H1 (cell line): ENCODE results near the gene ATP11A. TPM values are rescaled to one million over a fixed set of nuclear protein-coding genes. Genes with fewer than 3 reads are reported as not detected.

Experiments used
- CTCF ChIA-PET: fragments of 300-600 bp; sonication (Branson Sonifier 250); formaldehyde crosslinking; loops from one replicate; lab custom pipeline; 2021; ENCODE audit not compliant: partially characterized antibody; lab: Charles Lee
- POLR2A ChIA-PET: fragments of 300-600 bp; sonication (Branson Sonifier 250); formaldehyde crosslinking; loops from one replicate; lab custom pipeline; 2021; ENCODE audit warnings: inconsistent platforms; ENCODE audit not compliant: partially characterized antibody; lab: Charles Lee
- DNase-seq, 2 experiments: peaks; one replicate each; pipeline versions ENCODE4 v3.0.0 to v3.0.0-alpha.2; 2010 to 2022; ENCODE audit warnings: low spot score in 2 of 2, low read depth in 1 of 2, mixed read lengths in 1 of 2
- FAIRE-seq: peaks from 2 replicates; lab custom pipeline; 2011; peaks lifted over from hg19 to GRCh38; lab: Jason Lieb, UNC
- H2AFZ ChIP-seq: 2 replicates; pipeline ENCODE4 v1.8.1; 2012; ENCODE audit warnings: low read length, inconsistent platforms
- H2AK5ac ChIP-seq: 2 replicates; pipeline ENCODE4 v1.6.1; 2013; ENCODE audit warnings: low read depth, low read length
- H2BK120ac ChIP-seq: replicated peaks from 2 replicates; pipeline ENCODE3; 2013; ENCODE audit warnings: low read depth, low read length, inconsistent platforms
- H2BK12ac ChIP-seq: 2 replicates; pipeline ENCODE4 v1.6.1; 2013; ENCODE audit warnings: low read depth, low read length
- H2BK15ac ChIP-seq: 2 replicates; pipeline ENCODE4 v1.6.1; 2013; ENCODE audit warnings: low read length
- H2BK20ac ChIP-seq: 2 replicates; pipeline ENCODE4 v1.6.1; 2013; ENCODE audit warnings: low read length
- H2BK5ac ChIP-seq: 2 replicates; pipeline ENCODE4 v1.6.1; 2013; ENCODE audit warnings: low read depth, low read length
- H3K14ac ChIP-seq: 2 replicates; pipeline ENCODE4 v1.6.1; 2013; ENCODE audit warnings: inconsistent platforms; ENCODE audit not compliant: insufficient read length
- H3K18ac ChIP-seq: 2 replicates; pipeline ENCODE4 v1.6.1; 2013; ENCODE audit warnings: low read length; ENCODE audit errors: extremely low read depth
- H3K23ac ChIP-seq: 2 replicates; pipeline ENCODE4 v1.6.1; 2013; ENCODE audit warnings: inconsistent platforms; ENCODE audit not compliant: insufficient read length
- H3K23me2 ChIP-seq: 2 replicates; pipeline ENCODE4 v1.6.1; 2013; ENCODE audit warnings: low read depth, low read length
- H3K27ac ChIP-seq: 2 replicates; pipeline ENCODE4 v1.6.1; 2011; ENCODE audit warnings: low read depth, low read length, inconsistent platforms
- H3K27me3 ChIP-seq, 4 experiments: replicated peaks in 1 of 4; 1 replicate in 1 of 4; 2 replicates in 3 of 4; pipeline versions ENCODE4 v1.6.1 to v1.8.1; 2011 to 2013; ENCODE audit warnings: low read length in 3 of 4, mild to moderate bottlenecking in 3 of 4, inconsistent platforms in 2 of 4, mixed read lengths in 2 of 4, moderate library complexity in 1 of 4; ENCODE audit not compliant: control insufficient read depth in 3 of 4, insufficient read depth in 3 of 4; ENCODE audit errors: extremely low read depth in 1 of 4
- H3K36me3 ChIP-seq, 4 experiments: 2 replicates each; pipeline versions ENCODE4 v1.6.1 to v1.8.1; 2011 to 2013; ENCODE audit warnings: mild to moderate bottlenecking in 4 of 4, low read length in 3 of 4, moderate library complexity in 2 of 4, control low read depth in 1 of 4, inconsistent platforms in 1 of 4; ENCODE audit not compliant: insufficient read depth in 4 of 4, control insufficient read depth in 2 of 4
- H3K4ac ChIP-seq: replicated peaks from 2 replicates; pipeline ENCODE3; 2013; ENCODE audit warnings: low read length, low read depth, mixed read lengths, inconsistent platforms; ENCODE audit not compliant: insufficient read length
- H3K4me1 ChIP-seq, 4 experiments: replicated peaks in 1 of 4; 1 replicate in 1 of 4; 2 replicates in 3 of 4; pipeline versions ENCODE4 v1.6.1 to v1.8.1; 2011 to 2013; ENCODE audit warnings: low read length in 3 of 4, inconsistent platforms in 2 of 4, mixed read lengths in 1 of 4; ENCODE audit not compliant: insufficient read depth in 4 of 4, control insufficient read depth in 3 of 4
- H3K4me2 ChIP-seq, 2 experiments: 2 replicates each; pipeline versions ENCODE4 v1.6.1 to v1.8.1; 2011 to 2013; ENCODE audit warnings: low read depth in 2 of 2, low read length in 2 of 2, control low read depth in 1 of 2, inconsistent platforms in 1 of 2, mild to moderate bottlenecking in 1 of 2; ENCODE audit not compliant: insufficient read depth in 1 of 2
- H3K4me3 ChIP-seq, 4 experiments: fragments of 200-600, 300-600 bp in 1 of 4; sonication (generic), shearing (Covaris generic), sonication (Bioruptor Twin) in 1 of 4; 2 replicates each; pipeline versions ENCODE4 v1.5.1 to v1.8.1; 2011 to 2016; ENCODE audit warnings: low read length in 4 of 4, low read depth in 3 of 4, control low read depth in 2 of 4, inconsistent platforms in 2 of 4, mild to moderate bottlenecking in 2 of 4, mixed read lengths in 1 of 4, moderate library complexity in 1 of 4; ENCODE audit not compliant: insufficient read depth in 2 of 4; ENCODE audit errors: extremely low read depth in 1 of 4
- H3K56ac ChIP-seq: replicated peaks from 2 replicates; pipeline ENCODE3; 2013; ENCODE audit warnings: low read depth, mild to moderate bottlenecking, mixed read lengths, low read length, inconsistent platforms; ENCODE audit not compliant: insufficient read length
- H3K79me1 ChIP-seq: 2 replicates; pipeline ENCODE4 v1.6.1; 2013; ENCODE audit warnings: low read depth, low read length, control low read depth
- H3K79me2 ChIP-seq, 2 experiments: 2 replicates each; pipeline versions ENCODE4 v1.6.1 to v1.8.1; 2012 to 2013; ENCODE audit warnings: low read length in 2 of 2, mild to moderate bottlenecking in 2 of 2, inconsistent platforms in 1 of 2; ENCODE audit not compliant: insufficient read depth in 2 of 2, control insufficient read depth in 1 of 2
- H3K9ac ChIP-seq, 4 experiments: replicated peaks in 1 of 4; 1 replicate in 1 of 4; 2 replicates in 3 of 4; pipeline versions ENCODE4 v1.6.1 to v1.8.1; 2011 to 2013; ENCODE audit warnings: low read depth in 3 of 4, low read length in 3 of 4, control low read depth in 2 of 4, mild to moderate bottlenecking in 2 of 4, moderate library complexity in 2 of 4, inconsistent platforms in 1 of 4; ENCODE audit errors: extremely low read depth in 1 of 4
- H3K9me3 ChIP-seq, 2 experiments: 2 replicates each; pipeline versions ENCODE4 v1.6.1 to v1.8.1; 2012 to 2013; ENCODE audit warnings: mild to moderate bottlenecking in 2 of 2, moderate library complexity in 2 of 2, control low read depth in 1 of 2, inconsistent platforms in 1 of 2, low read depth in 1 of 2, low read length in 1 of 2, mixed read lengths in 1 of 2; ENCODE audit not compliant: insufficient read depth in 2 of 2
- H4K20me1 ChIP-seq, 2 experiments: replicated peaks in 1 of 2; 2 replicates each; pipeline versions ENCODE3 to v1.8.1; 2011 to 2013; ENCODE audit warnings: inconsistent platforms in 2 of 2, low read length in 2 of 2, mild to moderate bottlenecking in 1 of 2; ENCODE audit not compliant: insufficient read depth in 2 of 2, control insufficient read depth in 1 of 2
- H4K5ac ChIP-seq: 2 replicates; pipeline ENCODE4 v1.6.1; 2013; ENCODE audit warnings: low read length, low read depth, mixed read lengths, inconsistent platforms; ENCODE audit not compliant: insufficient read length
- H4K8ac ChIP-seq: 2 replicates; pipeline ENCODE4 v1.8.0; 2013; ENCODE audit warnings: mild to moderate bottlenecking, moderate library complexity, low read length, inconsistent platforms; ENCODE audit not compliant: insufficient read depth; ENCODE audit errors: extremely low read depth
- H4K91ac ChIP-seq: replicated peaks from 2 replicates; pipeline ENCODE3; 2013; ENCODE audit warnings: low read length, mixed read lengths, inconsistent platforms; ENCODE audit not compliant: insufficient read length
- NRF1 ChIP-seq: IDR thresholded peaks from 2 replicates; pipeline ENCODE4 v1.6.1; 2011; ENCODE audit warnings: mild to moderate bottlenecking, low read depth, low read length, improper control_type of control experiment
- RFX5 ChIP-seq: IDR thresholded peaks from 2 replicates; pipeline ENCODE4 v1.6.1; 2011; ENCODE audit warnings: low read depth, low read length, improper control_type of control experiment, borderline replicate concordance
- SP4 ChIP-seq: IDR thresholded peaks from 2 replicates; pipeline ENCODE4 v1.6.1; 2012; ENCODE audit warnings: low read length, inconsistent platforms
- TBP ChIP-seq: IDR thresholded peaks from 2 replicates; pipeline ENCODE4 v1.6.1; 2011; ENCODE audit warnings: low read depth, low read length, improper control_type of control experiment
- WGBS, 2 experiments: shearing (Covaris generic) in 1 of 2; methylation state at CpG; one replicate each; pipeline versions ENCODE4 v1.1.6 to v1.1.7; 2013 to 2015; ENCODE audit warnings: low lambda C conversion rate in 2 of 2, mixed read lengths in 2 of 2, inconsistent platforms in 1 of 2, low coverage in 1 of 2, missing lambda C conversion rate in 1 of 2; ENCODE audit not compliant: insufficient replicate concordance in 2 of 2, insufficient coverage in 1 of 2, insufficient read length in 1 of 2; ENCODE audit errors: extremely low coverage in 1 of 2, missing lambda C conversion rate in 1 of 2; 5-methylcytosine and 5-hydroxymethylcytosine counted together
- polyA plus RNA-seq, 7 experiments: library from polyadenylated mRNA; depleted of rRNA in 3 of 7; stranded (reverse) in 5 of 7; unstranded in 2 of 7; fragments of >200 nt in 5 of 7; fragments of 200-250 nt in 2 of 7; gene quantifications; 1 replicate in 5 of 7; 2 replicates in 1 of 7; 4 replicates in 1 of 7; pipeline versions ENCODE4 v1.2.1 to v1.2.3, GENCODE V29; 2011 to 2013; ENCODE audit warnings: missing spikeins in 2 of 7, mixed read lengths in 2 of 7
- total RNA-seq: library from RNA; stranded (reverse); fragmentation: NEBNext Ultra II Directional; extraction: Animal tissue kit (Norgen Biotek cat#: 25700); gene quantifications from 2 replicates; pipeline ENCODE4 v1.2.1, GENCODE V29; 2021

The ATP11A gene
- total and polyA plus RNA-seq, 2 of the 8 experiments (the other 6 are each of a cell fraction or from before 2014, with no cell fraction given): 28.8 to 72.9 TPM

- H2AK5ac ChIP-seq: no peak overlapping the region
- TF ChIP-seq NRF1 (no peak), TBP (no peak), SP4 (no peak), RFX5 (no peak)
- H4K91ac ChIP-seq: no peak overlapping the region
- no peaks in the 10 kb centered on the region for H3K79me2 ChIP-seq
- FAIRE-seq (no peak), DNase-seq (no peak)
- H3K4me3 ChIP-seq: no peak overlapping the region
- no peaks in the 10 kb centered on the region; a peak in 2 of 4 replicates for H3K9me3 ChIP-seq
- H3K4me1 ChIP-seq: peaks cover 5 to 8% (median 7%) of the 10 kb centered on the region in 4 experiments
- no peak overlapping the region for H3K27ac ChIP-seq
- WGBS, 2 experiments: 83 to 100% methylated on average over 1 to 4 of the region's 4 CpGs
- H2BK12ac ChIP-seq: no peak overlapping the region
- H4K20me1 ChIP-seq: no peaks in the 10 kb centered on the region
- no peaks in the 10 kb centered on the region; a peak in 2 of 8 replicates for H3K36me3 ChIP-seq
- 0 out of 2 replicates have a peak, but pooled peaks cover 1% of the 10 kb centered on the region for H3K23me2 ChIP-seq
- no peak overlapping the region for H2BK5ac ChIP-seq
- H4K8ac ChIP-seq: no peak overlapping the region
- H3K56ac ChIP-seq: no peak overlapping the region
- CTCF ChIA-PET: interaction anchor here (0.9 kb wide), 1 partner anchor 62 kb away, joined by 3 read pairs; no protein-coding TSS in a partner anchor
- H3K4ac ChIP-seq: no peak overlapping the region
- H4K5ac ChIP-seq: no peak overlapping the region
- H3K79me1 ChIP-seq: no peaks in the 10 kb centered on the region; the same call in 1 of the 2 replicates
- H2BK20ac ChIP-seq: no peak overlapping the region
- H2BK15ac ChIP-seq: no peak overlapping the region
- H3K23ac ChIP-seq: no peak overlapping the region
- H2BK120ac ChIP-seq: no peak overlapping the region
- POLR2A ChIA-PET: no interaction called here
- no peaks in the 10 kb centered on the region for H3K27me3 ChIP-seq
- no peak overlapping the region for H3K14ac ChIP-seq
- no peak overlapping the region for H3K18ac ChIP-seq
- no peak overlapping the region for H3K9ac ChIP-seq
- H3K4me2 ChIP-seq: no peak overlapping the region
- H2AFZ ChIP-seq: no peak overlapping the region
These were observed 105.4 kb downstream of the ATP11A start for GRCh38 chr13:112795277-112795676.
